Measurements from ENCODE around the gene CPD.
"Not testable (repeated sequence)": the region's sequence is repeated elsewhere in the genome, so short reads cannot be mapped to it uniquely, and the experiment has no call there.

The CPD gene

DNA sequence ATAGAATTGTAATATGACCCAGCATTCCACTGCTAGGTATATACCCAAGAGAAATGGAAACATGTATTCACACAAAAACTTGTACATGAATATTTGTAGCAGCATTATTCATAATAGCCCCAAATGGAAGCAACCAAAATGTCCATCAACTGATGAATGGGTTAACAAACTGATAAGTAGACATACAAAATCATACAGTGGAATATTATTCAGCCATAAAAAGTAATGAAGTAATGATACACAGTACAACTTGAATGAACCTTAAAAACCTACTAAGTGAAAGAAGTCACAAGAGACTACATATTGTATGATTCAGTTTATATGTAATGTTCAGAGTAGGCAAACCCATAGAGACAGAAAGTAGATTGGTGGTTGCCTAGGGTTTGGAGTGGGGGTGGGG, 58.0 kb downstream of the CPD start:
- no peak for DNase-seq

DNA sequence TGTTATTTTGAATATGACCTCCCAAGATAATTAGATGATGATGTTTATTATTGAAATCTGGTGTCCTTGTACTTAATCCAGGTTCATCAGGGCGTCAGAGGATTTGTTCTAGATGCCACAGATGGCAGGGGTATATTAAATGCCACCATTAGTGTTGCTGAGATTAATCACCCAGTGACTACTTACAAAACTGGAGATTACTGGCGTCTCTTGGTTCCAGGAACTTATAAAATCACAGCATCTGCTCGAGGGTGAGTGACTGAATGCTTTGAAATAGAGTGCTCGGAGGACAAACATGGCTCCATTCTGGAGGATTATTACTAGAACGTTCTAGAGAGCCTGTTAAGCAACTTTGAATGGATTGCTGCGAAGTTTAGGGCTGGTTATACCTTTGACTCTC, 65.0 kb downstream of the CPD start:
- no peak for DNase-seq

DNA sequence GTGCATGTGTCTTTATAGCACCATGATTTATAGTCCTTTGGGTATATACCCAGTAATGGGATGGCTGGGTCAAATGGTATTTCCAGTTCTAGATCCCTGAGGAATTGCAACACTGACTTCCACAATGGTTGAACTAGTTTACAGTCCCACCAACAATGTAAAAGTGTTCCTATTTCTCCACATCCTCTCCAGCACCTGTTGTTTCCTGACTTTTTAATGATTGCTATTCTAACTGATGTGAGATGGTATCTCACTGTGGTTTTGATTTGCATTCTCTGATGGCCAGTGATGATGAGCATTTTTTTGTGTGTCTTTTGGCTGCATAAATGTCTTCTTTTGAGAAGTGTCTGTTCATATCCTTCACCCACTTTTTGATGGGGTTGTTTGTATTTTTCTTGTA, 67.9 kb downstream of the CPD start:
- not testable (repeated sequence) for DNase-seq

DNA sequence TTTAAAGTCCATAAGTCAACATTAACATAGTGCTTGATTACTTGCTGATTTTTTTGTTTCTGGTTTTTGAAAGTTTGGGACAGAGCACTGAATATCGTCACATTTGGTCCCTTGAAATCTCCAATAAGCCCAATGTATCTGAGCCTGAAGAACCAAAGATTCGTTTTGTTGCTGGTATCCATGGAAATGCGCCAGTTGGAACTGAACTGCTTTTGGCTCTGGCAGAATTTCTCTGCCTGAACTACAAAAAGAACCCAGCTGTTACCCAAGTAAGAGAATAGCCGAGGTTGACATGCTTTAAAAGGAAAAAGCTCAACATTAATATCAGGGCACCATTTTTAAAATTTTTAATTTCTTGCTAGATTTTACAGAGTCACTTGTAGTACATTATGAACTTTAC, 70.8 kb downstream of the CPD start:
- DNase-seq: no peak

DNA sequence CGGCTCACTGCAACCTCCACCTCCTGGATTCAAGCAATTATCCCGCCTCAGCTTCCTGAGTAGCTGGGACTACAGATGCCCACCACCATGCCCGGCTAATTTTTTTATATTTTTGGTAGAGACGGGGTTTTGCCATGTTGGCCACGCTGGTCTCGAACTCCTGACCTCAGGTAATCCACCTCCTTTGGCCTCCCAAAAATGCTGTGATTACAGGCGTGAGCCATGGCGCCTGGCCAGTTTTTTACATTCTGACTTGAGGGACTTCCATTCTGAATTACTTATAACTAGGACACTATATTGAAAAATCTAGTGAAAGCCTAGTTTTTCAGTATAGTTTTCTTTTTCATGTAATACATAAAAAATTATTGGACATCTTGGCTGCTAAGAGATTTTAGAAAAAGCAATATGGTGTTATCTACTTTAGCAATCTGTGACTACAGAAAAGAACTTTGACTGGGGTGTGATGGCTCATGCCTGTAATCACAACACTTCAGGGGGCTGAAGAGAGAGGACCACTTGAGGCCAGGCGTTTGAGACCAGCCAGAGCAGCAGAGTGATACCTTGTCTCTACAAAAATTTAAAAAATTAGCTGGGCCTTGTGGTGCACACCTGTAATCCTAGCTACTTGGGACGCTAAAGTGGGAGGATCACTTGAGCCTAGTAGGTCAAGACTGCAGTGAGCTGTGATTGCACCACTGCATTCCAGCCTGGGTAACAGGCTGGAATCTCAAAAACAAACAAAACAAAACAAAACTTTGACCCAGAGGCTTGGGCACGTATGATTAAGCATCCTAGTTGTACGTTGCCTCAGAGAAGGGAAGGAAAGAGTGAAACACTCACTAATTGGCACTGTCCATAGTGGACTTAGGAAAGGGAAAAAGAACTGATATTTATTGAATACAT, 71.6 kb downstream of the CPD start:
- DNase-seq: no peak

DNA sequence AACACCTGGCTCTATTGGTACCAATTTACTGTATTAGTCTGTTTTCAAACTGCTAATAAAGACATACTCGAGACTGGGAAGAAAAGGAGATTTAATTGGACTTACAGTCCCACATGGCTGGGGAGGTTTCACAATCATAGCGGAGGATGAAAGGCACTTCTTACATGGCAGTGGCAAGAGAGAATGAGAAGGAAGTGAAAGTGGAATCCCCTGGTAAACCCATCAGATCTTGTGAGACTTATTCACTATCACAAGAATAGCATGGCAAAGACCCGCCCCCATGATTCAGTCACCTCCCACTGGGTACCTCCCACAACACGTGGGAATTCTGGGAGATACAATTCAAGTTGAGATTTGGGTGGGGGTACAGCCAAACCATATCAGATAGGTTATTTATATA, 75.9 kb downstream of the CPD start:
- DNase-seq: no peak

DNA sequence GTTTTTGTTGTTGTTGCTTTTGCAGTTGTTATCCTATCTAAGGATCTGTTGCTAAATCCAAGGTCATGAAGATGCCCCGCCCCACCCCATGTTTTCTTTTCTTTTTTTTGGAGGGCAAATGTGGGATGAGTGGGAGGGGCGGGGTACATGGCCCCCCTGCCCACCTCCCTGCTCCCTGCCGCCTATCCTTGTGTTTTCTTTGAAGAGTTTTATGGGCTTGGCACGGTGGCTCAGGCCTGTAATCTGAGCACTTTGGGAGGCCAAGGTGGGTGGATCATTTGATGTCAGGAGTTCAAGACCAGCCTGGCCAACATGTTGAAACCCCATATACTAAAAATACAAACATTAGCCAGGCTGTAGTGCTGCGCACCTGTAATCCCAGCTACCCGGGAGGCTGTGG, 79.6 kb downstream of the CPD start:
- no peak for DNase-seq

DNA sequence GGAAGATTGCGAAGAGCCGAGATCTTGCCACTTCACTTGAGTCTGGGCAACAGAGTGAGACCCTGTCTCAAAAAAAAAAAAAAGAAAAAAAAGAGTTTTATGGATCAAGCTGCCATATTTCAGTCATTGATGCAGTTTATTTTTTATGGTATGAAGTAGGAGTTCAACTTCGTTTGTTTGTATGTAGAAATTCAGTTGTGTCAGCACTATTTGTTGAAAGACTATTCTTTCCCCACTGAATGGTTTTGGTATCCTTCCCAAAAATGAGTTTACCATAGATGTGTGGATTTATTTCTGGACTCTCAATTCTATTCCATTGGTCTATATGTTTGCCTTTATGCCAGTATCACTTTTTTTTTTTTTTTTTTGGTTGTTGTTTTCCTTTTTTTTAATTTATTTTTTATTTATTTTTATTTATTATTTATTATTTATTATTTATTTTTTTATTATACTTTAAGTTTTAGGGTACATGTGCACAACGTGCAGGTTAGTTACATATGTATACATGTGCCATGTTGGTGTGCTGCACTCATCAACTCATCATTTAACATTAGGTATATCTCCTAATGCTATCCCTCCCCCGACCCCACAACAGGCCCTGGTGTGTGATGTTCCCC, 80.2 kb downstream of the CPD start:
- DNase-seq: not testable (repeated sequence)

DNA sequence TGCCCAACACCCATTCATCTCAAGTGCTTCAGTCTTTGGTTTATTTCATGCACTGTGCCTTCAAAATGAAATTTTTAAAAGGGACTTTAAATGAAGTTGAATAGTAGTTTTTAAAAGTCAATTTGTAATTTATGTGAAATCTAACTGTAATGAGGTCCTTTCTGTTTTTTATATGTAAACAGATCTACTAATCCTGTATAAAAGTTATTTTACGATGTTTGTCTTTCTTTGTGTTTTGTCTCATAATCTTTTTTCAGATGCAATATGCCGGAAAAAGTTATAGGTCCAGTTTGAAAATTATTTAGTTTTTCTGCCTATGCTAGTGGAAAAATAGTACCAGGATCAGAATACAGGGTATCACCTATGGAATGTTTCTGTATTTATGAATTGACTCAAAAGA, 89.7 kb downstream of the CPD start:
- no peak for DNase-seq

DNA sequence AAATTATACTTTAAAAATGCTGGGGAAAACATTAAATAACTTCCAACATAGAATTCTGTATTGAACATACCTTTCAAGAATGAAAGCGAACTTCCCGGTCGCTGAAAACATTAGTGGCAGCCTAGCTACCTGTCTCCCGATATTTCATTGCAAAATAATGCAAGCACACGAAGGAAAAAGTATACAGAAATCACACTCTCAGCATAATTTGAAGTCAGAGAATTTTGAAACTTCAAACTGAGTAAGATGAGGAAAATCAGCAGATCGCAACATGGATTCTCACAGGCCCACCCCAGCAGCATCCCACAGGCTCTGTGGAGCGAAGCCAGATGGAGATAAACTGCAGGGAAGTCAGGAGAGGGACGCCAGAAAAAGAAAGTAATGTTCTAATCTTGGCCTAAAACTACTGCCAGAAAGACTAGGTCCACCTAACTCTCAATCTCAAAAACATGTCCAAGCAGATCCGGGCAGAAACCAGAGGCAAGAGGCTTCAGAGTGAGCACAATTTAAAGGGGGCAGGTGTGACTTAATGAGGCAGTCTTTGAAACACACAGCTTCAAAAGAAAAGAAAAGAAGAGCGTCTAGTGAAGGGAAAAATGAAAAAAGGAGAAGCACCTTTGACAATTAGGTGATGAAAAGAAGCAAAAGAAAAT, 93.6 kb downstream of the CPD start:
- DNase-seq: no peak

DNA sequence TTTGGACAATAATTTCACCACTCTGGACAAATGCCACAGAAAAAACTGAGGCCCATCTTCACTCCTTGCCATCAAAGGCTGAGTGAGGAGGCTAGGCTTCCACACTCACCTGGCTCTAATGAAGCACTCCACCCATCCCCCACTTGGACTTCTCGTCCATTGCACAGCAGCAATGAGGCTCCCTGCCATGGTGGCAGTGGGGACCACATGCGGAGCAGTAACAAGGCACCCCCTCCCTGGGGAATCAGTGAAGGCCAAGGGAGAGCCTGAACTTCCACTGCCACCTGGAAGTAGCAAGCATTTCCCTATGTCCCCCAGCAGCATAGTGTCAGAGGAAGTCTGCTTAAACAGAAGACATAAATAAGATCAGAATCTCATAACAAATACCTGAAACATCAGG, 96.5 kb downstream of the CPD start:
- DNase-seq: no peak

DNA sequence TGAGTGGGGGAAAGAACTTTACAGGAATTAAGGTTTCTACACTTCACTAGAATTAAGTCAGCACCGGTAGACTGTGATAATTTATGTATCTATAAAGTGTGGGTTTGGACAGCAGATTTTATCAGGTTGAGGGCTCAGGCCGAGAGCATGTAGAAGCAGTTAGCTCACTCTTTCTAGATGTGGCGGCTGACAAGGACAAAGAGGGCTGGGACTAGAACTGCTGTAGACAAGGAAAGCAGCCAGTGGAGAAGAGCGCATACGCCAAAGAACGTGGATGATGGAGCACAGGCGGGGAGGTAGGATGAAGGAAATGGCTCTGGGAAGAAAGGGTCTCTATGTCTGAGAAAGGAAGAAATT, 98.0 kb downstream of the CPD start:
- no peak for DNase-seq

DNA sequence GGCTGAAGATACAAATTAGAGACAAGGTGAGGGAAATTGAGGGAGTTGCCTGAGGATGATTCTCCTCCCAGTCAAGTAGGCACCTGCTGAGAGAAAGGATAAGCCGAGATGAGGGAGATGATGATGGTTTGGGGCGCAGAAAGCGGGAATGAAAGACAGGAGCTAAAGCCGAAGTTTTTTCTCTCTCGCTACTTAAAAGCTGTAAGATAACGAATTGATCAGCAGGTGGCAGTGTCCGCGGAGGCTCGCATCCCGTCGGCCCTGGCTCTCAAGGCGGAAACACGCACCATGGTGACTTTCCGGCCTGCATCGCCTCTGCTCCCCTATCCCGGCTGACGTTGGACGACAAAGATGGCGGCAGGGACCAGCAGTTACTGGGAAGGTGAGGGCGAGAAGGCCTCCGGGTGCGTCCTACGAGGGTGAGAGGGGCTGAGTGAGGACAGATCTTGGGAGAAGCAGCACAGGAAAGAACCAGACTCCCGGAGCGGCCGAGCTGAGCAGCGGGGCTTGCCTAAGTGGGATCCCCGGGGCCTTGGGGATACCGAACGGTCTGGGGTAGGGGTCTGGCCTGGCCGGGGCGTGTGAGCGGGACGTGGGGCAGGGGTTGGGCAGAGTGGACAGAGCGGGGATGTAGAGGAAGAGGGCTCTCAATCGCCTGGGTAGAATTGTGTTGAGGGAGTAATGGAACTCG, 98.5 kb downstream of the CPD start, which contains the start of gene GOSR1:
TSS of gene GOSR1 (plus strand) at position 326 of the 691 bp plus-strand sequence. CDS start at position 352, 26 bp downstream.
- peak; percentile 91 for DNase-seq

DNA sequence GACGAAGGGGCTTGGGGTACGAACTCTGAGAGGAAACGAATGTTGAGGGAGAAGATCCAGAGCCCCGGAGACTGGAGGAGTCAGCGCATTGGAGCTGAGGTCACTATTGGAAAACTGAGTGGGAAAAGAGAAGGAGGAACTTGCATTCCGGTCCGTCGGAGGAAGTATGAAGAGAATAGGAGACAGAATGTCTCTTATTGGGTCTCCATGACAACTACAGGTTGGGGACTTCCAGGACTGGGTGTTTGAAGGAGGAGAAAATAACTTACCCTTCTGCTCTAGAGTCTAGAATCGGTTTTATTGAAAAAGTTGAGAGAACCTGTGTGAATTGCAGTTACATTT, 99.0 kb downstream of the CPD start:
- no peak for DNase-seq

DNA sequence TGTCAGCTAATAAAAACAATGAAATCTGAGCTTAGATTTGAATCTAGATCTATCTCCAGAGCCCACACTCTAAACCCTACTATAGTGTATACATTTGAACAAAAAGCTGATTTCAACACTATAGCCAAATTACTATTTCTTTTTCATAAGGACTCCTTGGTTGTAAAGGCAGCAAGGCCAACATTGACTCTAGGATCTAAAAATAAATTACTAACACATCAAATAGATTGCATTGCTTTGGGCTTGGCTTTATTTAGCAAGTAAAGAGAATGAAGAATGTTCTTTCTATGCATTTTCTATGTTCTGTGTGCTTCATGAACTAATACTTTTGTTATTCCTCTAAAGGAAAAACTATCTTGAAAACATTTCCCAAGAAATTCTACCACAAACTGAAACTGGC, 103.8 kb downstream of the CPD start:
- no peak for DNase-seq

DNA sequence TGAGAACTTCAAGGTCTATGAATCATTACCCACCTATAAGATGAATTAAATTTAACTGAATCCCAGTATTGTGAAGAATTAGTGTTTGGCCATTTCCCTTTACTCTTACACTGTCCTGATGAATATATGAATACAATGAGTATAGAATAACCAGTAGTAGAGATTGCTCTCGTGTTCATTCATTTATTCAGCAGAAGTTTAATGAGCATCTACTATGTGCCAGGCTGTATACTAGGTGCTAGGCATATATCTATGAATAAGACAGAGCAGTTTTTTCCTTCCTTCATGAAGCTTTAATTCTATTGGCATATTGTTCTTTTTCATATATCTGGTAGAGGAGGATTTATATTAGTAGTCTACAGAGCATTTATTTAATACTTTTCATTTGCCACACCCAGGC, 104.4 kb downstream of the CPD start:
- DNase-seq: no peak

DNA sequence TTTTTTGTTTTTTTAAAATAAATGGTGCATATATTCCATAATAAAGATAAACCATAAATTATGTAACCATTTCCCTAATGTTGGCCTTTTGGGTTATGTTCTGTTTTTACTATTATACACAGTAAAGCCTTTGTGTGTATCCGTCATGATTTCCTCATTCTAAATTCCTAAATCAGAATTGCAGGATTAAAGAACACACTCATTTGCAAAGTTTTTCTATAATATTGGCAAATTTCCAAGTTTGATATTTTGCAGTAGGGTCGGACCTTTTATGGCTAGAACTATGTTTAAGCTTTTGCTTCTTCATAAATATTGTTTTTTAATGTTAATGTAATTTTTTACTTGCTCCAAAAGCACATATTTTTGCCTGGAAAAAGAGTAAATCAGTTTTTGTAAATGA, 115.1 kb downstream of the CPD start:
- no peak for DNase-seq

DNA sequence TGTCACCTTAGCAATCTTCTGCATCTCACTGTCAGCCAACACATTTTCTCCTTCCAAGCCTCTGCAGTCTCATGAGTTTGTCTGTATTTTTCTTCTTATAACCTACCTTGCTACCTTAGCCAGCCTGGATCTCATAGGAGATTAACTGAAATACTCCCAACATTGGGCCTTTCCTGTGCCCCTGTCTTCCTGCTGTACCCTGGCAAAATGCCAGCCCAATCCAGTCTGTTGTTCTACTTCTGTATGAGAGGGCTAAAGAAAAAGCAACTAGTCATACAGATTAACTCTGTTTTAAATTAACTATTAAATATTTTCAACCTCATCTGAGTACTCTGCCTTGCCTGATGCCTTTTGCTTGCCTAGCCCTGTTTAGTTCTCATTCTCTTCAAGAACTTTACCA, 116.9 kb downstream of the CPD start:
- no peak for DNase-seq

DNA sequence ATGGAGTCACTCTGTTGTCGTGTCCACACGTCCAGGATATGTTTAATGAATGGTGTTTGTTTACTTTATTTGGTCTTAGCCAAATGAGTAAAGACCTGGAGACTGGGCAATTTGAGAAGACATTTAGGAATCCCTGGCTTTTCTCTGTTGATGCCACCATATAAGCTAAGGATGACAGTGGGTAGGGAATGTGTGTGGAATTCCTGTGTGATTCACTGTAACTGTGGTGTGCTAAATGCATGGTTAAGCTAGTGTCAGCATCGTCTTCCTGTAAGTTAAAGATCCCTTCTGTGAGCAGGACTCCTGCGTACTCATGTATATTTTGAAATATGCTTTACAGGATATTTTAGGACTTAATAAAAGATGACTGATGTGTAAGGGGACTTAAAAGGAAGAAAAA, 124.8 kb downstream of the CPD start:
- DNase-seq: no peak

DNA sequence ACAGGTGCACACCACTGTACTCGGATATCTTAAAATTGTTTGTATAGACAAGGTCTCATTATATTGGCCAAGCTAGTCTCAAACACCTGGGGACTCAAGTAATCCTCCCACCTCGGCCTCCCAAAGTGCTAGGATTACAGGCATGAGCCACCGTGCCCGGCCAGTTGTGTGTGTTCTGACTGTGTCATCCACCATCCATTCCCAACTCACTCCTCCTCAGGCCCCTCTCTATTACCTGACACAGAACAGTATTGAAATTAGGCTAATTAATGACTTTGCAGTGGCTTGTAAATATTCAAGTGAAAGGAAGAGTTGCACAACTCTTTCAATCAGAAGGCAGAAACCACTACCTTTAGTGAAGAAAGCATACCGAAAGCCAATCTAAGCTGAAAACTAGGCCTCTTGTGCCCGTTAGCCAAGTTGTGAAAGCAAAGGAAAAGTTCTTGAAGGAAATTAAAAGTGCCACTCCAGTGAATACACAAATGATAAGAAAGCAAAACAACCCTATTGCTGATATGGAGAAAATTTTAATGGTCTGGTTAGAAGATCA, 127.2 kb downstream of the CPD start:
- no peak for DNase-seq

DNA sequence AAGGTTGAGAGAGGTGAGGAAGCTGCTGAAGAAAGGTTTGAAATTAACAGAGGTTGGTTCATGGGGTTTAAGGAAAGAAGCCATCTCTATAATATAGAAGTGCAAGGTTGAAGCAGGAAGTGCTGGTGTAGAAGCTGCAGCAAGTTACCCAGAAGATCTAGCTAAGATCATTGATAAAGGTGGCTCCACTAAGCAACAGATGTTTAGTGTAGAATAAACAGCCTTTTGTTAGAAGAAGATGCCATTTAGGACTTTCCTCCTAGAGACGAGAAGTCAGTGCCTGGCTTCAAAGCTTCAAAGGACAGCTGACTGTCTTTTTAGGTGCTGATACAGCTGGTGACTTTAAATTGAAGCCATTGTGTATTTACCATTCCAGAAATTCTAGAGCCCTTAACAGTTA, 127.8 kb downstream of the CPD start:
- DNase-seq: no peak

DNA sequence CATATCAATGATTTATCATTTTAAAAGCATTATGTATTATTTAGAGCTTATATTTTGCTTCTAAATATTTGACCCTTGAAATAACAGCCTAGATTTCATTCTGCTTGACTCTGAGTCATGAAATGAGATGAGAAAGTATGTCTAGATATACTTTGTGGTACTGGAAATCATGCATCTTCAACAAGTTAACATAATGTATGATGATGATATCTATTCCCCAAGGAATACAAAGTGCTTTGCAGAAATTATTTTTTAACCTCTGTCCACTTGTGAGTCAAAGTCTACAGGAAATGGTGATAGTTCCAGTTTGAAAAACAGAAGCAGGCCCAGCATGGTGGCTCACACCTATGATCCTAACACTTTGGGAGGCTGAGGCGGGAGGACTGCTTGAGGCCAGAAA, 134.6 kb downstream of the CPD start:
- no peak for DNase-seq

DNA sequence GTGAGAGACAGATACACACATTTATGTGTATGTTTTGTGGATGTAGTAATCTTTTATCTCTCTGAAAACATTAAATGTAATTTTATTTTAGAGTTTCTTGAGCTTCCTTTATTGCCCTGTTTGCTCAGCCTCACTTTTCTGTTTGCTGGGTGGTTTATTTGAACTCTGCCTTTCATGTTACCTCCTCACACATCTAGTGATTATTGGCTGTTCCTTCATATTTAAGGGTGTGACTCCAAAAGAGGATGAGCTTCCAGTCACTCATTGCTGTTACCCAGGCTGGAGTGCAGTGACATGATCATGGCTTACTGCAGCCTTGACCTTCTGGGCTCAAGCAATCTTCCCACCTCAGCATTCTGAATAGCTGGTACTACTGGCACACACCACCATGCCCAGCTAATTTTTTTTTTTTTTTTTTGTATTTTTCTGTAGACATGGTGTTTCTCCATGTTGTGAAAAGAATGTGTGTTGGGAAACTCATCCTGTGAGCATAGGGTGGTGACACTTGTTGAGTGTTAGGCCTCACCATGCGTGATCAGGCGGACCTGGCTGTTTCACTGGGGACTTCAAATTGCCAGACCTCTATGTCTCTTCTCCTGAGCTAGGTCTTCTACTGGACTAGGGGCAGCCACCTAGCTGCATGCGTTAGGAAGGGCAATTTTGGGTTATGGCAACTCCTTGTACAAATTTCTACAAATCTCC, 136.3 kb downstream of the CPD start:
- DNase-seq: no peak

All from NCI-H1092 (cell line).